Measurements from ENCODE around the gene SLC22A16.

GRCh38 chr6:110440026-110440425, 36.4 kb downstream of the SLC22A16 start:
- TF ChIP-seq CTCF (IDR thresholded peaks at IDR 0.05) (no peak), ZFX (IDR thresholded peaks at IDR 0.05; ENCODE audit: borderline replicate concordance) (no peak)

Measured in 22Rv1 (cell line).